Activated T-cell treated with anti-CD3 and anti-CD28 coated beads, Interleukin-2, amount 50 U/mL, for 48 hours (primary cell): ENCODE data around the gene TMEM151B.
A peak's percentile ranks its signal among the peaks of the same experiment; 100 is the strongest.

Experiments used
- DNase-seq, 2 experiments: peaks; one replicate each; pipeline ENCODE4 v3.0.0-alpha.2; 2020

TMEM151B gene

DNA sequence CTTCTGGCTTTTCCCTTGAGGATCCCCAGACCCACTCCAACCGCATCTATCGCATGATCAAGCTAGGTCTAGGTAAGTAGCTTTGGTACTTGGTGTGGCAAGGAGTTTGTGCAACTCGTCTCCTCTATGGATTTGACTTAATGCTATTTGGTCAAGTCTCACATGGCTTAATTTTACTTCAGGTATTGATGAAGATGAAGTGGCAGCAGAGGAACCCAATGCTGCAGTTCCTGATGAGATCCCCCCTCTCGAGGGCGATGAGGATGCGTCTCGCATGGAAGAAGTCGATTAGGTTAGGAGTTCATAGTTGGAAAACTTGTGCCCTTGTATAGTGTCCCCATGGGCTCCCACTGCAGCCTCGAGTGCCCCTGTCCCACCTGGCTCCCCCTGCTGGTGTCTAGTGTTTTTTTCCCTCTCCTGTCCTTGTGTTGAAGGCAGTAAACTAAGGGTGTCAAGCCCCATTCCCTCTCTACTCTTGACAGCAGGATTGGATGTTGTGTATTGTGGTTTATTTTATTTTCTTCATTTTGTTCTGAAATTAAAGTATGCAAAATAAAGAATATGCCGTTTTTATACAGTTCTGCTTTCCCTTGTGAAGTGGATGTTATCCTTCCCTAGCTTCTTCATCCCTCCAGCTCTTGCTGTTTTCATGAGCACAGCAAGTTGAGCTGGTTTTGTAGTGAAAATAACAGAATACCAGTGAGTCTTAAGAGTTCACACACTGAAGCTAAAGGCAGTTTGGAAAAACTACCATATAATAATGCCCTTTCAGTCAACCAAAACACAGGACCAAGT, 16.7 kb upstream of the TMEM151B start:
- DNase-seq: peak; percentile 73 to 77

DNA sequence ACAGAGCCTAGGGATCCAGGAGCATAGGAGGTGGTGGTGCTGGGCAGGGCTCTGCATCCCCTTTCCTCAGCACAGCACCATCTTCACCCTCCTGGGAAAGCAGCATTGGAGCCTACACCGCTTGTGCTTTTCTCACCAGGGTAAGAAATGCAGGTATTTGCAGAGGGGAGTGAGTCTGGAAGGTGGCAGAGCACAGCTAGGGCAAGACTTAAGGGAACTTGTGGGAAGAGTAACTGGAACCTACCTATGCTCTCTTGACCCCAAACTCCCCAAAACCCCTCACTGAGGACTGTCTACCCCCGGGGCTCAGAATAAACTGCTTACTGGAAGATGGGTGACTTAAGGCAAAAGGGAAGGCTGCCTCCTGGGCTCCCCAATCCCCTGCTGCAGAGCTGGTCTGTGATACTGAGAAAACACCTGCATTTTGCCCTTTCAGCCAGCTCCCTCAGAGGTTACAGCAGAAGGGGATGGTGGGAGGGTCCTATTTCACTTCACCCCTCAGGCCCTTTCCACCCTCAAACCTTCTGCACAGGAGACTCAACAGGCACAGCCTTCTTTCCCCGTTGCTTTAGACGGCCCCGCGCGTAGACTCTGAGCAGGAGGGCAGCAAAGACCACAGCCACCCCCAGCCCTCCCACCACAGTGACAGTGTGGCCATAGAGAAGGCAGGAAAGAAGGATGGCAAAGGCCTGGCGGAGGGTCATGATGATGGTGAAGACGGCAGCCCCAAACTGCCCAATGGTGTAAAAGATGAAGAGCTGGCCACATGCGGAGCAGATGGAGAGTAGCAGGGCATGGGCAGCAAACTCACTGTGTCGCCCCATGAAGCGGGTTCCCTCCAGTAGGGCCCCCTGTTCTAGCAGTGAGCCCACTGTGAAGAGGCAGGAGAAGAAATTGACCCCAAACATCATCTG, 15.8 kb upstream of the TMEM151B start:
- peak; percentile 76 to 79 for DNase-seq

DNA sequence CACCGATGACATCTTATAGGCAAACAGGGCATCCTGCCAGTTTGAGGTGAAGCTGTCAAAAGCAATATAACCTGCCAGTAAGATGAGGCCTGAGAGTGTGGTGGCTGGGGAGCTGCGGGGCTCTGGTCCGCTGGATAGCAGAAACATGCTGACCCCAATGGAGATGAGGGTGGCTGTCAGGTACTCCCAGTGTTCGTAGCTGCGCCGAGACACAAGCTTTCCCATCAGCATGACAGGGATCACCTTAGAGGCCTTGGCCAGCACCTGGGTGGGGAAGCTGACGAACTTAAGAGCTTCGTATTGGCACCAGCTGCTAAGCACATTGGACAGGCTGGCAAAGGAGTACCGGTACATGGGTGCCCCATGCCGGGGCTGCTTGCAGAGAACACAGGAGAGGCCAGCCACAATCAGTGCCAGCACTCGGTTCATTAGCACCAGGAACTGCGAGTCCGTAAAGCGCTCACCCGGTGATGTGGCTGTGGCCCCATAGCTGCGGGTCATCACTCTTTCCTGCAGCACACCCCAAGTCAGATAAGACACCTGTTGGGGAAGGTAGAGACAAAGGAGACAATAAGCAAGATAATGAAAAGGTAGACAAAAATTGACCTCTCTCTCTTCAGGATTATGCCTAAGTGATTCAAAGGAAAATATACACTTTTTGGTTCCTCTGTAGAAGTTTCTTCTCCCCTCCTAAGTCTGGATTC, 15.0 kb upstream of the TMEM151B start:
- no peak for DNase-seq

DNA sequence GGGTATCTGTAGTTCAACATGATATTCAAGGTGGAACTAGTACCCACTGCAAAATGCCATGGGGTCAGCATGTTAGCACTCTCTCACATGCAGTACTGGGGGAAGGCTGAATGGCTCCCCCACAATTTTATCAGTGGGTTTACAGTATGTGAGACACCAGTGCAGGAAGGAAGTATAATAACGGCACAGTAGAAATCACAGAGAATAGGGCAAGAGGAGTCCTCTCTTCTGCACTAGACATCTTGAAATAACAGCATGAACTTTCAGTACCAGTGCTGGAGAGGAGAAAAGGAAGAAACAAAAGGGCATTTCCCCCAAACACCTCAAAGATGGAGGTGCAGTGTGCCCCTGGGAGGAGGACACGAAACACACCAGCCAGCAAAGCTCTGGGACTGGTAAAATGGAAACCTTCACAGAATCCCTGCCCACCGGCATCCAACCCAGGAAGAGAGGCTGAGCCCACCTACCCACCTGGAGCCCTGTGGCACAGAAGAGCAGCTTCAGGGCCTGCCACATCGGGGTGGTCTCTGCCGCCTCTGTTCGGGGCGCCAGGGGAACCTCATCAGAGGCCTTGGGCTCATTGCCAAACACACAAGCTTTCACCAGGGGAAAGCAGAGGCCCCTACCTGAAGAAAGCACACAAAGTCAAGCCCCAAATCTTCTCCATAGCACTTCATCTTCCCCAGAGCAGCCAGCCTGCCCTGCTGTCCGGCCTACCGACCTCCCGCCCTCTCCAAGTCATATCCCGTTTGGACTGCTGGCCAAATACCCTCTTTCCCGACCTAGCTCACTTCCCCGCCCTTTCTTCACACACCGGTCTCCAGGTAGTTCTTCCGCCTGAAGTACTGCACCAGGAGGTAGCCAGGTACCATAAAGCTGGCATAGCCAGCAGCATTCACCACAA, 14.1 kb upstream of the TMEM151B start:
- DNase-seq: peak; percentile 59 to 63

DNA sequence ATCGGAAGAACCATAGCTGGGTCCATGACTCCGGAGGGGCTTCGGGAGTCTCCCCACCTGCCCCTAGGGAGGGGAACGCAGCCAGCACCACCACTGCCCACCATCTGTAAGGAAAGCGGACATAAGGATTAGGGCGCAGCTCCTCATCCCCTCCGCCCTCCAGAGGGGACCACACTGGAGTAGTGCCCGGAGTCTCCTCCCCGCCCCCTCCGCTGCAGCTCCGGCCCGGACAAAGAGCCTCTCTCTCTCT, 13.6 kb upstream of the TMEM151B start:
- no peak for DNase-seq

DNA sequence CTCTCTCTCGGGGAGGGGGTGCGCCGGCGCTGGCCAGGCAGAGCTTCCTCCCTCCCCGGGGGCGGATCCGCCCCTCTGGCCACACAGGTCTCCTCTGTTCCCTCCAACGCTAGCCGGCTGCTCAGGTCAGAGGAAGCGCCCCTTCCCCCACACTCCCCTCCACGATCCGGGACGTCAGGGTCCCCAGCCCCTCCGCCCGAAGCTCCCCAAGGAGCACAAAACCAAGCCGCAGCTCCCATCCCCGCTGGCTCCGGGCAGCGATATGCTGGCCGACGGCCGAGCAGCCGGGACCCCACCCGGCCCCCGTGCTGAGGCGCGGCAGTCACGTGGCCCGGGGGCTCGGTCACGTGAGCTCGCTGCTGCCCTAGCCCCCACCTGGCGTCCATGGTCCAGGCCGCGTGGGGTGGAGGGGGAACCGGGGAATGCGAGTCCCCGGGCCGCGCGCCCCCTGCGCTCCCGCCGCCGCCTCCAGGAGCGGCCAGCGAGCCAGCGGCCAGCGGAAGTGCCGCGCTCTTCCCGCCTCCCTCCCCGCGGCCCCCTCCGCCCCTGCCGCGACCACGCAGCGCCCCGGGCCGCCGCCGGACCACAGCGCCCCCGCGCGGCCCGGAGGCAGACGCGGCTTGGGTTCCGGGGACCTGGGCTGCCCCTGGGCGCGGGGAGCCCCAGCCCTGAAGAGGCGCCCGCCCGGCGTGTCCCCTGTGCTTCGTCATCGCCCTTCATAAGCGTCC, 13.1 kb upstream of the TMEM151B start, which contains the start of gene SLC35B2:
Gene SLC35B2 (minus strand): TSS at position 504 of the 728 bp plus-strand sequence. CDS start 118 bp downstream, at position 386.
- peak; percentile 73 to 81 for DNase-seq

DNA sequence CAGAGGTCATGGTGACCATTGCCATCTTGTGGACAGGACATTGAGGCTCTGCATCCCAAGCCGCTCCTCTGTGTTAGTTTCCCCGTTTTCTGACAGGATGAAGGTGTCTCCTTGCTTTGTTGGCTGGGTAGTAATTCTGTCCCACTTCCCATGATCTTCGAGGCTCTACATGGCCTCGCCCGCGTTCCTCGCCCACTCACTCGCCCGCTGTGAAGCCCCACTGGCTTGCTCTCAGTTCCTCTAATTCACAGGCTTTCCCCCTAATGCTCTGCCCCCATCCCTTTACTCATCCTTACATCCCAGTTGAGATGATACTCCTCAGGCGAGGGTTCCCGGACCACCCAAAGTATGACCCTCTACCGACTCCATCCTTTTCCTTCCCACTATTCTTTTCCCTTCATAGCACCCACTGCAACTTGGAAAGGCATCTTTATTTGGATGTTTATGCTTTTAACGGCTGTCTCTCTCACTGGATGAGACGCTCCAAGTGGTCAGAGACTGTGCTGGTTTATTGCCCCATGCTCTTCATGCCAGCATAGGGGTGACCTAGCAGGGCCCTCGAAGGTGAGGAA, 12.4 kb upstream of the TMEM151B start:
- no peak for DNase-seq

DNA sequence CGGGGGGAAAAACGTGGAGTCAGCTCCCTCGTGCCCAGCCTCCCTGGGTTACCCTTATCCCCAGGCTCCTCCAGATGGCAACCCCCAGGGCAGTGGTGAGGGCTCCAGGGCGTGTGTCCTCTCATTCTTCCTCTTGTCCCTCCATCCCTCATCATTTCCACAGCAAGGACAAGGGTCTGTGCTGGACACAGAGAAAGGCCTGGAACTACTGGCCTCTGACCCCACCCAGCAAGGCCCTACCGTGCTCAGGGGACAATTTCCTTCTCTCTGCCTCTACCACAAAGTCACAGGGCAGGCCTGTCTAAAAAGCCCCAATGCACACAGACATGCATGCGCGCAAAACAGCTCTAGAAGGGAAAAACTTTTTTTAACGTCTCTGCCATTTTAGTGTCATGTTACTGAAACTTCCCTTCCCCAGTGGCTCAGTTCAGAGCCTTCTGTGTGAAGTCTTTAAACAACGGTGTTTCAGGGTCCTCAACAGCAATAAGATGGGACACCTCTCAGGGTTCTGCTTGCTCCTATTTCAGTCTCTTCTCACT, 11.9 kb upstream of the TMEM151B start:
- no peak for DNase-seq

DNA sequence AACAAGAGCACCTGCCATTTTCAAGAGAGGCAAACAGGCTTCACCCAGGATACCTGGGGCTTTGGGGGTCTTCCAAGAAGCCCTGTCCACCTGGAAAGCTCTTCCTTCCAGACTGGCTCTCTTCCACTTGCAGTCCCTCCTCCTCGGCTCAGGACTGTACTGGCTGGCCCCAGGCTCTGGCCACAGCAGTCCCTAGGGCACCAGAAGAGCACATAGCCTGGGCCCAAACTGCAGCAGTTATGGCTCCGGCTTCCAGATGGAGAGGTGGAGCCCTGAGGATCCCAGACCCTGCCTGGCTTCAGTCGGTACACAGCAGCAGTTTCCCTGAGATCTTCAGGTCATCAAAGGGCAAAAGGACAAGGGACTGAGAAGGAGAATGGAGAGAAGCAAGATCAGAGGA, 11.3 kb upstream of the TMEM151B start:
- DNase-seq: no peak

DNA sequence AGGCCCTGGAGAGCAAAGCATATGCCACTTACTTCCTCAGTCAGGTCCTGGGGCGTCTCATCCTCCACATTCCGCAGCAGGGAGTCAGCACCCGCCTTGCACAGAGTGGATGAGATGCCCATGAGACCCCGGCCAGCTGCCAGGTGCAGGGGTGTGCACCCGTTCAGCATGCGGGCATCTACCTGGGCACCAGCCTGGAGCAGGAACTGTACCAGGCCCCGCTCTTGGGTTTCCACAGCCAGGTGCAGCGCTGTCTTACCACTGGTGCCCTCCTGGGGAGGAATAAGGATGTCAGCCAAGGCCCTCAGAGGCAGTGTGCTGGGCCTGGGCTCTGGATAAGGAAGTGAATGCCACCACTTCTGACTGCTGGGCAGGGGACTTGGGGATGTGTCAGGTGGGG, 10.2 kb upstream of the TMEM151B start:
- DNase-seq: no peak

DNA sequence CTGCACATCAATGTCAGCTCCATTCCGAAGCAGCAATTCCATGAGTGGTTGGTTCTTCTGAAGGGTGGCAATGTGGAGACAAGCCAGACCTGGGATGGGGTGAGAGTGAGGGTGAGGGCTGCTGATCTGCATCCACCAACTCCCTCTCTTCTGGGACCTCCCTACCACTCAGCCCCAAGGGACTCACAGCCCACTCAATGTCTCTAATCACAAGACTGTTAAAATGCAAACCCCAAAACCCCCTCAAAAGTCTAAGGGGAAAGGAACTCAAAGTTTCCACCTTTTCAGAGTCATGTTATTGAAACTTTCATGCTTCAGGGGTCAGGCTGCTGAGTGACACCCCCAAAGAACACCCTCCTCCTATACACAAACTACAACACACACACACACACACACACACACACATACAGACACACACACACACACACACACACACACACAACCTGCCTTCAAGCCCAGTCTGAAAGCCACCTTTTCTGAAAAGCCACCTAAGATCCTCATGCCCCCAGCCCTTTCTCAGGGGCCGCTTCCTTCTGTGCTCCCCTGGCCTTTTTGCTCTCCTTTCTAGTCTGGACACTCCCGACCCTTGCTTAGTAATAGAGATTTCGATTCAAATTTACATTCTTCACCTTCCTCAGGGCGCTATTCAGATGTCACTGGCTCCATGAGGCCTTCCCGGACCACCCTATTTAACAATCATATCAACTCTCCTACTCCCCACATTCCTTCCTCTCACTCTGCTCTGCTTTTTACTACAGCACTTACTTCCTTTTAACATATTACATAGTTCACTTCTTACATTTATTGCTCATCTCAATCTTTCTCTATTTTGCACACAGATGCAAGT, 9.6 kb upstream of the TMEM151B start:
- DNase-seq: no peak

DNA sequence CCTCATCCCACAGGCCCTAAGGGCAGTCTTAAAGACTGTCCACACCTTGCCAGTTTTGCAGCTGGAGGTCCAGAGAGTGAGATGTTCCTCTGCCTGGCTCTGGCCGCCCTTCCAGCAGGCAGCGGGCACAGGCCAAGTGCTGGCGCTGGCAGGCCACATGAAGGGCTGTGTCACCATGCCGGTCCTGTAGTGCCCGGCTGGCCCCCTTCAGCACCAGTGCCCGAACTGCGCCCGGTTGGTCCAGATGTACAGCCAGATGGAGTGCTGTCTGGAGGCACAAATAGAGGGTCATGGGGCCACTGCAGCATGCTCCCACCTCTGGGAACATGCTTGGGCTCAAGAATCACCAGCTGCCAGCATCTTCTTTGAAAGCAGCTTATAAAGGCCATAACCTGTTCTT, 8.7 kb upstream of the TMEM151B start:
- DNase-seq: no peak

DNA sequence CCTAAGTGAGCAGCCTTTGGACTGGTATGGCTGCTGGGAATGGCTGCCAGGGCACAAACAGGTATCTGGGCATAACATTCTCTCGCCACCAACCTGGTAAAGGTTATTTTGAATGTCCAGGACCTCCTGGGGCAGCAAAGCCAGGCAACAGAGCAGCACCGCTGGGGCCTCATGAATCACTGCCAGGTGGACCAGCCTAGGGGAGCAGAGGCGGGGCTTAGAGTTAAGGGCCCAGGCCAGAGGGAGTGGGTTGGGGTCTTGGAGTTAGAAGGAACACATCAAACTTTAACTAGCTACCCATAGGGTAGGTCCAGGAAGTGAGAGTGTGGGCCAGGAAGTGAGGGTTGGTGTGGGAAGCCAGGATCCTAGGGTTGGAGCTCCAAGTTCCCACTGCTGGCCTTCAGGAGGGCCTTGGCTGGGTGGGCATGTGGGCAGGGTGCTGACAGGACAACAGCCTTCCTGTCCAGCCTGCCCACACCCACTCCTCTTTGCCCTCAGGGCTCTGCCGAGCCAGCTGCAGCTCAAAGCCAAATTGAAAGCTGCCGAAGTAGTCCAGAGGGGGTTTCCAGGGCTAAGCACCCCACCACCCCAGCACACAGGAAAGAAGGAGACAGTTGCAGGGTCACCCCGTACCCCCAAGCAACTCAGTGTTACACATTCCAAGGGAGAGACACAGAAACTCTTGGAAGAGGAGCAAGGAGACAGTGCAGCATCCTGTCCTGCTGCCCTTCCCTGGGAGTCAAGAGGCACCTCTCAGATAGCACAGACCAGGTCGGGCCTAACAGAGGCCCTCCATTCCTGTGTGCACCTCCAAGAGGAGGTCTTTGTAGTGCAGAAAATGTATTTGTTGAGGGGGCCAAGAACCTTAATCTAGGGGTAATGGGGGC, 7.5 kb upstream of the TMEM151B start:
- no peak for DNase-seq

DNA sequence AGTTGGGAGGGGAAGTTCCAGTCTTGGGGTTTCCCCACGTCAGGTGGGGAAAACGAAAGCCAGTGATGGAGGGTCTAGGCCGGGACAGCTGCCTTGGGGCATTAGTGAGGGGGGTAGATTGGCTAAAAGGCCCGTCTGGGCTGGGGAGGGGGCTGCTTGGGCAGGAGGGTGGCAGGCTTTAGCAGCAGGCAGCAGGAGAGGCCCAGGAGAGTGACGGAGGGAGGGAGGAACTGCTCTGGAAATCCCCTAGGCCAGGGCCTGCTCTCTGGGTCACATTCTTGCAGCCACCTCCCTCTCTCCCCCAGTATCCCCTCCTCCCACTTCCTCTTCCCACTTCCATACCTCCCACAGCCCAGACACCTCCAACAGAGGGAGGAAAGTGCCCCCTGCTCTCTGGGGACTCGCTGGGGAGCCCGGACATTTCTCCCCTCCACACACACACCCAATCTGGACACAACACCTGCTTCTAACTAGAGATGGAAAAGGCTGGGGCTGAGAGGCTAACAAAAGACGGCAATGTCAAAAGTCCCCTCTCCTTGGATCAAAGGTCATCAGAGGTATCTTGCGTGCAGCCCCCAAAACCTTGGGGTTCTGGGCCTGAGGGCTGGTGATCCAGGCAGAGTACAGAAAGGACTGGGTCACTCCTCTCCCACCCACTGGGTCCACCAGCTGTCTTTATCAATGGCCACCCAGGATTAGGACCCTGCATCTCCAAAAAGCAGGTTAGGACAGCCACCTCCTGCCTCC, 6.7 kb upstream of the TMEM151B start:
- peak in 1 of 2 experiments; percentile 54 for DNase-seq

DNA sequence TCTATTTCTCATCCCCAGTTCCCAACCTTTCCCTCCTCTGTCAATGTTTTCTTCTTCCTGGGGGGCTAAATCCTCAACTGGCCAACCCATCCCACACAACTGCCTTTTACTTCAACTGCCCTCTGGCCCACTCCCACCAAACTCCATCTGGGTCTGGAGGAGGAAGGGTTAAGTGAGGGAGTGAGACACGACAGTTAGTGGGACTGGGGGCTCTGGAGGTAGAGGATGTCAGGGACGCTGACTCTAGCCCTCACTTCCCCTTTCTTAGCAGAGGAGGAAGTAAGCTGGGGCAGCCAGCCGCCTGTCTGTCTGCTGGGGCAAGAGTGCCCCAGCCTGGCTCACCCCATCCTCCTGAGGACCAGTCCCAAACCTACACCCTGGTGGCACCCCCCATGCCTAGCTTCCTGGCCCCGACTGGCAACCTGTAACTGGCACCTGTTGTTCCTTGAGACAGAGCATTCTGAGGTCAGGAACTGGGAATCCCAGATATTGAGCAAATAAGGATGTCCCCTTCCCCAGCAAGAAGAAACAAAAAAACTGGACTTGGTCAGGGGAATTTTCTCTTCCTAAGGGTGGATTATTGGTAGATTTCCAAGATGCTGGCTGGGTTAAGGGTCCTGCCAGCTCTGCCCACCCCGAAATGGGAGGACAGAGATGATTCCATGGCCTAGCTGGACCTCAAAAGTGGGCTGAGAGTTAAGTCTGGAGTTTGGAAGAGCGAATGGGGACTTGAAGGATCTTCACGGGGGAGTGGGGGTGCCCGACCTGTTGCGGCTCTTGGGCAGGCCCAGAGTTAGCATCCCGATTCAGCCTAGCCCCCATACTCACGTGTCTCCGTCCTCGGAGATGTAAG, 5.9 kb upstream of the TMEM151B start:
- DNase-seq: peak; percentile 58 to 64

DNA sequence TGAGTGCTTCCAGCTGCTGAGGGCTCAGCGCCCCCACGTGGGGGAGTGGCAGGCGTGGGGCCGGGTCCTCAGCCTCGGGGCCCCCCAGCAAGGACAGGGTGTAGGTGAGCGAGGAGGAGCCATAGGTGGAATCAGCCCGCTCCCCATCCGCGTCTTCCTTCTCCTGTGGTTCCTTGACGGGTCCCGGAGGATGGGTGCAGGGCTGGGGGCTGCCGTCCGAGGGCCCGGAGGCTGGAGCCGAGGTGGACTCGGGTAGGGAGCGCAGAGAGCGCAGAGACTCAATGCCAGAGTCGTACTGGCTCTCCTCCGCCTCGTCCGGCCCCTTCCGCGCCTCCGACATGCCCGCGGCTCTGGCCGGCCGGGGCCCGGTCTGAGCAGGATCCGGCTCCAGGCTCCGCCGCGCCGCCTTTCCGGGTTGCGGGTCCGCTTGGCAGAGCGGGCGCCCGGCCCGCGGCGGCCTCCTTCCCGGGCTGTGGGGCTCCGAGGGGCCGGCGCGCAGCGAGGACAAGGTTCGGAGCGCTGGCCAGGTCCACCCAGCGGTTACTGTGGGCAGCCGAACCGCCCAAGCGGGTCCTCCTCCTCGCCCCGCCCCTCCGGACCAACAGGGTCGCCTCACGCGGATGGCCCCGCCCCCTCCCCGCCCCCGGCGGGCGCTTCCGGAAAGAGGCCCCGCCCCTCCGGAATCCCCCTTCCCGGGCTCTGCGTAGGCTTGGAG, 5.1 kb upstream of the TMEM151B start, which contains the start of gene NFKBIE:
Gene NFKBIE (minus strand): TSS at position 545 of the 715 bp plus-strand sequence. CDS start 205 bp downstream, at position 340.
- peak; percentile 98 to 99 for DNase-seq
